HepG2 (cell line): ENCODE results near the gene MAST1. TPM values are rescaled to one million over a fixed set of nuclear protein-coding genes. Genes with fewer than 3 reads are reported as not detected.
A peak's percentile ranks its signal among the peaks of the same experiment; 100 is the strongest.

Source experiments
- BHLHE40 ChIP-seq: IDR thresholded peaks from 2 replicates; pipeline ENCODE4 v1.6.1; 2011; ENCODE audit warnings: low read length, improper control_type of control experiment
- BORCS8-MEF2B ChIP-seq: sonication (generic); formaldehyde crosslinking; IDR thresholded peaks from 2 replicates; pipeline ENCODE4 v1.8.0; 2022; ENCODE audit warnings: mild to moderate bottlenecking, missing genetic modification reagents
- CEBPB ChIP-seq: IDR thresholded peaks from 2 replicates; pipeline ENCODE4 v1.6.1; 2011; ENCODE audit warnings: low read depth, low read length, improper control_type of control experiment, borderline replicate concordance
- EEA1 ChIP-seq: sonication (generic); formaldehyde crosslinking; IDR thresholded peaks from 2 replicates; pipeline ENCODE4 v1.5.1; 2020; ENCODE audit warnings: mild to moderate bottlenecking, missing genetic modification reagents, borderline replicate concordance
- FOXP4 ChIP-seq: sonication (generic); formaldehyde crosslinking; IDR thresholded peaks from 2 replicates; pipeline ENCODE4 v1.4.0; 2020; ENCODE audit warnings: missing genetic modification reagents
- HMG20A ChIP-seq: IDR thresholded peaks from 2 replicates; pipeline ENCODE4 v1.6.1; 2016; ENCODE audit warnings: borderline replicate concordance
- MYNN ChIP-seq: sonication (generic); formaldehyde crosslinking; IDR thresholded peaks from 2 replicates; pipeline ENCODE4 v1.4.0; 2020; ENCODE audit warnings: mild to moderate bottlenecking, low read depth, missing genetic modification reagents
- SP1 ChIP-seq, 2 experiments: fragments of 450-650 bp in 1 of 2; sonication (generic) in 1 of 2; formaldehyde crosslinking in 1 of 2; IDR thresholded peaks; 2 replicates each; pipeline versions ENCODE4 v1.4.0 to v1.6.1; 2016 to 2020; ENCODE audit warnings: missing genetic modification reagents in 1 of 2
- ZBTB20 ChIP-seq: sonication (generic); formaldehyde crosslinking; IDR thresholded peaks from 2 replicates; pipeline ENCODE4 v1.8.1; 2023; ENCODE audit warnings: missing genetic modification reagents, low read depth, mild to moderate bottlenecking, borderline replicate concordance
- ZNF225 ChIP-seq: sonication (generic); formaldehyde crosslinking; IDR thresholded peaks from 2 replicates; pipeline ENCODE4 v1.4.0; 2020; ENCODE audit warnings: mild to moderate bottlenecking, missing genetic modification reagents
- ZNF281 ChIP-seq: sonication (generic); formaldehyde crosslinking; IDR thresholded peaks from 2 replicates; pipeline ENCODE4 v1.4.0; 2020; ENCODE audit warnings: missing genetic modification reagents, borderline replicate concordance
- ZNF367 ChIP-seq: sonication (generic); formaldehyde crosslinking; IDR thresholded peaks from 2 replicates; pipeline ENCODE4 v1.4.0; 2020; ENCODE audit warnings: missing genetic modification reagents, borderline replicate concordance
- ZSCAN20 ChIP-seq: sonication (generic); formaldehyde crosslinking; IDR thresholded peaks from 2 replicates; pipeline ENCODE4 v1.4.0; 2020; ENCODE audit warnings: missing genetic modification reagents, mild to moderate bottlenecking, borderline replicate concordance
- polyA plus RNA-seq, 8 experiments: library from polyadenylated mRNA; depleted of rRNA in 3 of 8; stranded (reverse) in 7 of 8; unstranded in 1 of 8; fragments of >200 nt; fragmentation: Illumina TruSeq in 4 of 8; extraction: Trizol in 4 of 8; gene quantifications; 2 replicates each; pipeline versions ENCODE4 v1.2.1 to v1.2.3, GENCODE V29; 2011 to 2016; ENCODE audit warnings: low read depth in 4 of 8, missing spikeins in 1 of 8, mixed read lengths in 1 of 8; ENCODE audit not compliant: insufficient read depth in 1 of 8
- total RNA-seq, 5 experiments: library from RNA; depleted of rRNA; stranded (reverse); fragments of >200 nt; fragmentation: Illumina TruSeq; extraction: Trizol; gene quantifications; 2 replicates each; pipeline ENCODE4 v1.2.3, GENCODE V29; 2016; ENCODE audit warnings: low read depth in 1 of 5
- TF ChIP-seq, protein P1 (sequence below), 2 experiments: sonication (generic) in 1 of 2; formaldehyde crosslinking in 1 of 2; IDR thresholded peaks; 2 replicates each; pipeline versions ENCODE4 v1.4.0 to v1.6.1; 2016 to 2020; ENCODE audit warnings: borderline replicate concordance in 1 of 2, low read depth in 1 of 2, mild to moderate bottlenecking in 1 of 2, missing genetic modification reagents in 1 of 2
- TF ChIP-seq, protein P2 (sequence below): sonication (generic); formaldehyde crosslinking; IDR thresholded peaks from 2 replicates; pipeline ENCODE4 v1.4.0; 2020; ENCODE audit warnings: mild to moderate bottlenecking, missing genetic modification reagents

The MAST1 gene
- total and polyA plus RNA-seq, 2 of the 13 experiments (the other 11 are each of a cell fraction or from before 2014, with no cell fraction given) = 0.73 to 4.7 TPM

DNA sequence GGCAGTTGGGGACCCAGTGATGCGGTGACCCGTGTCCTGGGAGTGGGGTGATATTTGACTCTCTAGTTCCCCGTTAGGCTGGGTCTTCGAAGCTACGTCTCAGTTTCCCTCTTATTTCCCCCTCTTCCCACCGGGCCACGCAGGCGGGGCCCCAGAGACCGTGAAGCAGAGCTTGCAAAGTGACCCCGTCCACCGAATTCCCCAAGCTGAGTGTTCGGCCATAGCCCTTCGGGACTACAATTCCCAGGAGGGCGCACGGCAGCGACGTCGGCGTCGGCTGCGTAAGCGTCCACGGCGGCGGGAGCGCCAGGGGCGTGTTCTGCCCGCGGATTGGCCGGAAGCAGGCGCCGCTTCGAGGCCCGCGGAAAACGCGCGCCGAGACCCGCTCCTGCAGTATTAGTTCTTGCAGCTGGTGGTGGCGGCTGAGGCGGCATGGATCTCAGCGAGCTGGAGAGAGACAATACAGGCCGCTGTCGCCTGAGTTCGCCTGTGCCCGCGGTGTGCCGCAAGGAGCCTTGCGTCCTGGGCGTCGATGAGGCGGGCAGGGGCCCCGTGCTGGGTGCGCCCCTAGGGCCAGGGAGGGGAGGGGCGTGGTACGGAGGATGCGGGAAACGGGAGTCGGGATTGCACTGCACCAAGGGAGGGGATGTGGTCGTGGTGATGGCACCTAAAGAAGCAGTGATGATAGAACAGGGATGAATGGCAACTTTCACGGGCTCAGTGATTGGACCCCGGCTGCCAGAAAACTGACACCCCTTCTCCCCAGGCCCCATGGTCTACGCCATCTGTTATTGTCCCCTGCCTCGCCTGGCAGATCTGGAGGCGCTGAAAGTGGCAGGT, 31.9 kb upstream of the MAST1 start, which contains the start of gene RNASEH2A (continued):
- TF ChIP-seq ZSCAN20 (CRISPR knock-in tag) (no peak; the same call in 1 of the 2 replicates), EEA1 (peak; percentile 87; the same call in 1 of the 2 replicates), MYNN (CRISPR knock-in tag) (peak; percentile 83; the same call in 1 of the 2 replicates), ZNF367 (CRISPR knock-in tag) (peak; percentile 84; the same call in 1 of the 2 replicates), BHLHE40 (no peak), CEBPB (no peak), FOXP4 (CRISPR knock-in tag) (peak; percentile 46), BORCS8-MEF2B (CRISPR knock-in tag) (peak; percentile 78; the same call in 1 of the 2 replicates), ZBTB20 (CRISPR knock-in tag) (peak; percentile 50; the same call in 1 of the 2 replicates), ZNF225 (peak; percentile 62; the same call in 1 of the 2 replicates), SP1 (IDR thresholded peaks at IDR 0.05) (no peak), SP1 (CRISPR knock-in tag; IDR thresholded peaks at IDR 0.05) (peak; percentile 85), HMG20A (CRISPR knock-in tag) (no peak), ZNF281 (CRISPR knock-in tag) (0 out of 2 replicates have a peak, but pooled peaks have one; percentile 33)
- TF ChIP-seq, protein P1, sequence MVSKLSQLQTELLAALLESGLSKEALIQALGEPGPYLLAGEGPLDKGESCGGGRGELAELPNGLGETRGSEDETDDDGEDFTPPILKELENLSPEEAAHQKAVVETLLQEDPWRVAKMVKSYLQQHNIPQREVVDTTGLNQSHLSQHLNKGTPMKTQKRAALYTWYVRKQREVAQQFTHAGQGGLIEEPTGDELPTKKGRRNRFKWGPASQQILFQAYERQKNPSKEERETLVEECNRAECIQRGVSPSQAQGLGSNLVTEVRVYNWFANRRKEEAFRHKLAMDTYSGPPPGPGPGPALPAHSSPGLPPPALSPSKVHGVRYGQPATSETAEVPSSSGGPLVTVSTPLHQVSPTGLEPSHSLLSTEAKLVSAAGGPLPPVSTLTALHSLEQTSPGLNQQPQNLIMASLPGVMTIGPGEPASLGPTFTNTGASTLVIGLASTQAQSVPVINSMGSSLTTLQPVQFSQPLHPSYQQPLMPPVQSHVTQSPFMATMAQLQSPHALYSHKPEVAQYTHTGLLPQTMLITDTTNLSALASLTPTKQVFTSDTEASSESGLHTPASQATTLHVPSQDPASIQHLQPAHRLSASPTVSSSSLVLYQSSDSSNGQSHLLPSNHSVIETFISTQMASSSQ (IDR thresholded peaks at IDR 0.05; ENCODE audit: low read depth) = no peak
- TF ChIP-seq, protein P1 (CRISPR knock-in tag; IDR thresholded peaks at IDR 0.05; ENCODE audit: borderline replicate concordance) = peak; percentile 66; the same call in 1 of the 2 replicates
- TF ChIP-seq, protein P2, sequence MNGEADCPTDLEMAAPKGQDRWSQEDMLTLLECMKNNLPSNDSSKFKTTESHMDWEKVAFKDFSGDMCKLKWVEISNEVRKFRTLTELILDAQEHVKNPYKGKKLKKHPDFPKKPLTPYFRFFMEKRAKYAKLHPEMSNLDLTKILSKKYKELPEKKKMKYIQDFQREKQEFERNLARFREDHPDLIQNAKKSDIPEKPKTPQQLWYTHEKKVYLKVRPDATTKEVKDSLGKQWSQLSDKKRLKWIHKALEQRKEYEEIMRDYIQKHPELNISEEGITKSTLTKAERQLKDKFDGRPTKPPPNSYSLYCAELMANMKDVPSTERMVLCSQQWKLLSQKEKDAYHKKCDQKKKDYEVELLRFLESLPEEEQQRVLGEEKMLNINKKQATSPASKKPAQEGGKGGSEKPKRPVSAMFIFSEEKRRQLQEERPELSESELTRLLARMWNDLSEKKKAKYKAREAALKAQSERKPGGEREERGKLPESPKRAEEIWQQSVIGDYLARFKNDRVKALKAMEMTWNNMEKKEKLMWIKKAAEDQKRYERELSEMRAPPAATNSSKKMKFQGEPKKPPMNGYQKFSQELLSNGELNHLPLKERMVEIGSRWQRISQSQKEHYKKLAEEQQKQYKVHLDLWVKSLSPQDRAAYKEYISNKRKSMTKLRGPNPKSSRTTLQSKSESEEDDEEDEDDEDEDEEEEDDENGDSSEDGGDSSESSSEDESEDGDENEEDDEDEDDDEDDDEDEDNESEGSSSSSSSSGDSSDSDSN (CRISPR knock-in tag) = peak; percentile 52
